HEK293 (cell line): ENCODE measurements around the gene PDE4A.

Experiments used
- BCL6B ChIP-seq: fragments of 450-650 bp; formaldehyde crosslinking; IDR thresholded peaks from 2 replicates; pipeline ENCODE4 v1.5.1; 2017; ENCODE audit warnings: missing biosample characterization, missing genetic modification characterization
- EGR2 ChIP-seq: fragments of 450-650 bp; formaldehyde crosslinking; IDR thresholded peaks from 2 replicates; pipeline ENCODE4 v1.5.1; 2016; ENCODE audit warnings: low read depth, missing biosample characterization, missing genetic modification characterization
- GLI4 ChIP-seq: fragments of 450-650 bp; formaldehyde crosslinking; IDR thresholded peaks from 2 replicates; pipeline ENCODE4 v1.5.1; 2016; ENCODE audit warnings: missing biosample characterization, missing genetic modification characterization
- HIC1 ChIP-seq: fragments of 450-650 bp; formaldehyde crosslinking; IDR thresholded peaks from 2 replicates; pipeline ENCODE4 v1.5.1; 2016; ENCODE audit warnings: missing biosample characterization, missing genetic modification characterization
- KLF8 ChIP-seq: fragments of 450-650 bp; formaldehyde crosslinking; IDR thresholded peaks from 2 replicates; pipeline ENCODE4 v1.5.1; 2016; ENCODE audit warnings: missing biosample characterization, missing genetic modification characterization
- MYNN ChIP-seq: fragments of 450-650 bp; formaldehyde crosslinking; IDR thresholded peaks from 2 replicates; pipeline ENCODE4 v1.5.1; 2016; ENCODE audit warnings: missing biosample characterization, missing genetic modification characterization, borderline replicate concordance
- OSR2 ChIP-seq: fragments of 450-650 bp; formaldehyde crosslinking; IDR thresholded peaks from 2 replicates; pipeline ENCODE4 v1.5.1; 2016; ENCODE audit warnings: missing biosample characterization, missing genetic modification characterization
- PATZ1 ChIP-seq: fragments of 450-650 bp; formaldehyde crosslinking; IDR thresholded peaks from 2 replicates; pipeline ENCODE4 v1.5.1; 2016; ENCODE audit warnings: missing biosample characterization, missing genetic modification characterization
- WT1 ChIP-seq: fragments of 450-650 bp; formaldehyde crosslinking; IDR thresholded peaks from 2 replicates; pipeline ENCODE4 v1.5.1; 2016; ENCODE audit warnings: missing biosample characterization, missing genetic modification characterization
- ZBTB8A ChIP-seq: fragments of 450-650 bp; formaldehyde crosslinking; IDR thresholded peaks from 2 replicates; pipeline ENCODE4 v1.5.1; 2016; ENCODE audit warnings: missing biosample characterization, missing genetic modification characterization
- ZFP37 ChIP-seq: fragments of 450-650 bp; formaldehyde crosslinking; IDR thresholded peaks from 2 replicates; pipeline ENCODE4 v1.5.1; 2016; ENCODE audit warnings: missing biosample characterization, missing genetic modification characterization
- ZNF133 ChIP-seq: fragments of 450-650 bp; formaldehyde crosslinking; IDR thresholded peaks from 2 replicates; pipeline ENCODE4 v1.5.1; 2016; ENCODE audit warnings: missing biosample characterization, missing genetic modification characterization
- ZNF148 ChIP-seq: fragments of 450-650 bp; formaldehyde crosslinking; IDR thresholded peaks from 2 replicates; pipeline ENCODE4 v1.5.0; 2017; ENCODE audit warnings: missing biosample characterization, missing genetic modification characterization, borderline replicate concordance
- ZNF174 ChIP-seq: fragments of 450-650 bp; formaldehyde crosslinking; IDR thresholded peaks from 2 replicates; pipeline ENCODE4 v1.5.0; 2017; ENCODE audit warnings: missing biosample characterization, mild to moderate bottlenecking, missing genetic modification characterization
- ZNF214 ChIP-seq: fragments of 450-650 bp; formaldehyde crosslinking; IDR thresholded peaks from 2 replicates; pipeline ENCODE4 v1.5.1; 2017; ENCODE audit warnings: missing biosample characterization, mild to moderate bottlenecking, missing genetic modification characterization, borderline replicate concordance
- ZNF48 ChIP-seq: fragments of 450-650 bp; formaldehyde crosslinking; IDR thresholded peaks from 2 replicates; pipeline ENCODE4 v1.5.1; 2016; ENCODE audit warnings: missing biosample characterization, missing genetic modification characterization
- ZNF488 ChIP-seq: fragments of 450-650 bp; formaldehyde crosslinking; IDR thresholded peaks from 2 replicates; pipeline ENCODE4 v1.5.1; 2016; ENCODE audit warnings: missing biosample characterization, missing genetic modification characterization
- ZNF518A ChIP-seq: fragments of 450-650 bp; formaldehyde crosslinking; conservative IDR thresholded peaks from 2 replicates; pipeline ENCODE4 v1.5.1; 2016; ENCODE audit warnings: low read depth, missing biosample characterization, missing genetic modification characterization
- ZNF549 ChIP-seq: fragments of 450-650 bp; IDR thresholded peaks from 2 replicates; pipeline ENCODE4 v1.5.1; 2018; ENCODE audit warnings: missing biosample characterization, missing genetic modification characterization, mild to moderate bottlenecking, inconsistent platforms, moderate library complexity
- ZNF571 ChIP-seq: fragments of 450-650 bp; formaldehyde crosslinking; IDR thresholded peaks from 2 replicates; pipeline ENCODE4 v1.5.0; 2017; ENCODE audit warnings: missing biosample characterization, missing genetic modification characterization
- ZNF621 ChIP-seq: fragments of 450-650 bp; formaldehyde crosslinking; IDR thresholded peaks from 2 replicates; pipeline ENCODE4 v1.5.1; 2017; ENCODE audit warnings: missing biosample characterization, missing genetic modification characterization
- ZNF623 ChIP-seq: fragments of 450-650 bp; formaldehyde crosslinking; IDR thresholded peaks from 2 replicates; pipeline ENCODE4 v1.5.1; 2016; ENCODE audit warnings: missing biosample characterization, missing genetic modification characterization
- ZNF645 ChIP-seq: fragments of 450-650 bp; formaldehyde crosslinking; IDR thresholded peaks from 2 replicates; pipeline ENCODE4; 2016; ENCODE audit warnings: missing biosample characterization, missing genetic modification characterization
- ZNF776 ChIP-seq: fragments of 450-650 bp; formaldehyde crosslinking; IDR thresholded peaks from 2 replicates; pipeline ENCODE4 v1.5.0; 2017; ENCODE audit warnings: missing biosample characterization, missing genetic modification characterization, borderline replicate concordance

Gene PDE4A

GRCh38 chr19:10424011-10424637, 3.8 kb downstream of the PDE4A start (continued):
- TF ChIP-seq ZNF148 = no peak
- peak; percentile 52 for TF ChIP-seq EGR2 (tag by site-specific recombination)
- TF ChIP-seq OSR2 (tag by site-specific recombination) = no peak
- TF ChIP-seq ZNF48 (tag by site-specific recombination) = no peak
- no peak for TF ChIP-seq ZNF776 (tag by site-specific recombination)
- TF ChIP-seq BCL6B (tag by site-specific recombination) = no peak
- TF ChIP-seq ZNF518A = no peak
- TF ChIP-seq ZNF133 = no peak
- peak; percentile 98 for TF ChIP-seq PATZ1 (tag by site-specific recombination)
- TF ChIP-seq KLF8 (tag by site-specific recombination) = peak; percentile 78; the same call in 1 of the 2 replicates
- TF ChIP-seq ZNF621 (tag by site-specific recombination) = no peak
- no peak for TF ChIP-seq ZNF549
- TF ChIP-seq ZNF488 (tag by site-specific recombination) = no peak
- TF ChIP-seq WT1 (tag by site-specific recombination) = no peak; the same call in none of the 2 replicates
- no peak for TF ChIP-seq MYNN
- TF ChIP-seq ZNF645 = no peak
- TF ChIP-seq ZNF214 (tag by site-specific recombination) = no peak
- TF ChIP-seq ZNF623 (tag by site-specific recombination) = no peak
- no peak for TF ChIP-seq ZBTB8A (tag by site-specific recombination)
- TF ChIP-seq GLI4 (tag by site-specific recombination) = 0 out of 2 replicates have a peak, but pooled peaks have one; percentile 36
- peak; percentile 58; the same call in 1 of the 2 replicates for TF ChIP-seq HIC1 (tag by site-specific recombination)
- TF ChIP-seq ZNF571 = no peak
- no peak for TF ChIP-seq ZFP37 (tag by site-specific recombination)
- TF ChIP-seq ZNF174 (tag by site-specific recombination) = no peak
